DOHH2 (cell line): ENCODE measurements around the gene GLI1.

Experiments used
- H3F3A ChIP-seq: fragments of 200-600 bp; sonication (generic), shearing (Covaris generic); 2 replicates; pipeline ENCODE4 v1.6.0; 2016; ENCODE audit warnings: antibody characterized with exemption, mild to moderate bottlenecking; ENCODE audit not compliant: control insufficient read depth, insufficient read depth
- H3K27ac ChIP-seq: fragments of 200-600 bp; sonication (generic); 2 replicates; pipeline ENCODE4 v1.5.1; 2014; ENCODE audit warnings: low read depth, mild to moderate bottlenecking, low read length, moderate library complexity
- H3K27me3 ChIP-seq: fragments of 200-600 bp; sonication (generic); 2 replicates; pipeline ENCODE4 v1.6.1; 2014; ENCODE audit warnings: mild to moderate bottlenecking, low read length, mixed read lengths; ENCODE audit not compliant: control insufficient read depth
- H3K36me3 ChIP-seq: fragments of 200-600 bp; sonication (generic); 2 replicates; pipeline ENCODE4 v1.6.1; 2014; ENCODE audit warnings: mild to moderate bottlenecking, low read length, moderate library complexity, mixed read lengths; ENCODE audit not compliant: control insufficient read depth
- H3K4me1 ChIP-seq: fragments of 200-600 bp; sonication (generic); 2 replicates; pipeline ENCODE4 v1.6.1; 2014; ENCODE audit warnings: mild to moderate bottlenecking, low read length, mixed read lengths; ENCODE audit not compliant: control insufficient read depth
- H3K4me2 ChIP-seq: fragments of 200-600 bp; sonication (generic); 2 replicates; pipeline ENCODE4 v1.6.0; 2014; ENCODE audit warnings: mild to moderate bottlenecking, low read length, moderate library complexity
- H3K4me3 ChIP-seq: fragments of 200-600 bp; sonication (generic); 2 replicates; pipeline ENCODE4 v1.5.1; 2014; ENCODE audit warnings: mild to moderate bottlenecking, low read length, mixed read lengths
- H3K79me2 ChIP-seq: fragments of 200-600 bp; sonication (generic); 2 replicates; pipeline ENCODE4 v1.6.1; 2014; ENCODE audit warnings: mild to moderate bottlenecking, low read length, mixed read lengths; ENCODE audit not compliant: control insufficient read depth
- H3K9me2 ChIP-seq: fragments of 200-600 bp; sonication (generic); replicated peaks from 2 replicates; pipeline ENCODE4 v1.6.1; 2014; ENCODE audit warnings: mild to moderate bottlenecking, low read length, mixed read lengths; ENCODE audit not compliant: control insufficient read depth
- H3K9me3 ChIP-seq: fragments of 200-600 bp; sonication (generic); 2 replicates; pipeline ENCODE4 v1.6.1; 2014; ENCODE audit warnings: antibody characterized with exemption, low read length, mixed read lengths; ENCODE audit not compliant: control insufficient read depth, insufficient read depth
- H4K20me1 ChIP-seq: fragments of 200-600 bp; sonication (generic); 2 replicates; pipeline ENCODE4 v1.6.0; 2014; ENCODE audit warnings: low read depth, mild to moderate bottlenecking, antibody characterized with exemption, low read length, moderate library complexity; ENCODE audit not compliant: control insufficient read depth, insufficient read depth
- EZH2phosphoT487 ChIP-seq: fragments of 200-600 bp; sonication (generic); IDR thresholded peaks from 2 replicates; pipeline ENCODE4 v1.6.1; 2017; ENCODE audit warnings: borderline replicate concordance, mild to moderate bottlenecking, antibody characterized with exemption, low read length, moderate library complexity, mixed read lengths
- TF ChIP-seq, protein P1 (sequence below): fragments of 200-600 bp; sonication (generic); IDR thresholded peaks from one replicate; pipeline ENCODE4 v1.5.1; 2014; ENCODE audit warnings: antibody characterized with exemption, mild to moderate bottlenecking, low read depth, low read length; ENCODE audit not compliant: poor library complexity, severe bottlenecking

Gene GLI1

DNA sequence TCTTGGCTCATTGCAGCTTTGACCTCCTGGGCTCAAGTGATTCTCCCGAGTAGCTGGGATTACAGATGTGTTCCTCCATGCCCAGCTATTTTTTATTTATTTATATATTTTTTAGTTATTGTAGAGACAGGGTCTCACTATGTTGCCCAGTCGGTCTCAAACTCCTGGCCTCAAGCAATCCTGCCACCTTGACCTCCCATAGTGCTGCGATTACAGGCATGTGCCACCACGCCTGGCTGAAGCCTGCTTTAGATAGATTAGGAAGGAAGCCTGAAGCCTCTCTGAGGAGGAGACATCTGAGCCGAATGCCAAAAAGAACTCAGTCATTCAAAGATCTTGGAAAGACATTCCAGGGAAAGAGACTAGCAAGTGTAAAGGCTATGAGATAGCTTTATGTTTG is 14.8 kb upstream of the GLI1 start:
- Histone ChIP-seq H3K9me3 (no peaks in the 10 kb centered on the region), H3F3A (peaks cover 5% of the 10 kb centered on the region; the same call in 1 of the 2 replicates), H3K27ac (no peak overlapping the region), H3K4me1 (no peaks in the 10 kb centered on the region), H3K79me2 (no peaks in the 10 kb centered on the region), H3K4me3 (no peak overlapping the region), H3K9me2 (no peaks in the 10 kb centered on the region), H3K4me2 (no peak overlapping the region), H3K27me3 (peaks cover 1% of the 10 kb centered on the region; the same call in 1 of the 2 replicates), H4K20me1 (no peaks in the 10 kb centered on the region), H3K36me3 (no peaks in the 10 kb centered on the region)
- TF ChIP-seq, protein P1, sequence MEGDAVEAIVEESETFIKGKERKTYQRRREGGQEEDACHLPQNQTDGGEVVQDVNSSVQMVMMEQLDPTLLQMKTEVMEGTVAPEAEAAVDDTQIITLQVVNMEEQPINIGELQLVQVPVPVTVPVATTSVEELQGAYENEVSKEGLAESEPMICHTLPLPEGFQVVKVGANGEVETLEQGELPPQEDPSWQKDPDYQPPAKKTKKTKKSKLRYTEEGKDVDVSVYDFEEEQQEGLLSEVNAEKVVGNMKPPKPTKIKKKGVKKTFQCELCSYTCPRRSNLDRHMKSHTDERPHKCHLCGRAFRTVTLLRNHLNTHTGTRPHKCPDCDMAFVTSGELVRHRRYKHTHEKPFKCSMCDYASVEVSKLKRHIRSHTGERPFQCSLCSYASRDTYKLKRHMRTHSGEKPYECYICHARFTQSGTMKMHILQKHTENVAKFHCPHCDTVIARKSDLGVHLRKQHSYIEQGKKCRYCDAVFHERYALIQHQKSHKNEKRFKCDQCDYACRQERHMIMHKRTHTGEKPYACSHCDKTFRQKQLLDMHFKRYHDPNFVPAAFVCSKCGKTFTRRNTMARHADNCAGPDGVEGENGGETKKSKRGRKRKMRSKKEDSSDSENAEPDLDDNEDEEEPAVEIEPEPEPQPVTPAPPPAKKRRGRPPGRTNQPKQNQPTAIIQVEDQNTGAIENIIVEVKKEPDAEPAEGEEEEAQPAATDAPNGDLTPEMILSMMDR, result no peak
- TF ChIP-seq EZH2phosphoT487, result no peak

DNA sequence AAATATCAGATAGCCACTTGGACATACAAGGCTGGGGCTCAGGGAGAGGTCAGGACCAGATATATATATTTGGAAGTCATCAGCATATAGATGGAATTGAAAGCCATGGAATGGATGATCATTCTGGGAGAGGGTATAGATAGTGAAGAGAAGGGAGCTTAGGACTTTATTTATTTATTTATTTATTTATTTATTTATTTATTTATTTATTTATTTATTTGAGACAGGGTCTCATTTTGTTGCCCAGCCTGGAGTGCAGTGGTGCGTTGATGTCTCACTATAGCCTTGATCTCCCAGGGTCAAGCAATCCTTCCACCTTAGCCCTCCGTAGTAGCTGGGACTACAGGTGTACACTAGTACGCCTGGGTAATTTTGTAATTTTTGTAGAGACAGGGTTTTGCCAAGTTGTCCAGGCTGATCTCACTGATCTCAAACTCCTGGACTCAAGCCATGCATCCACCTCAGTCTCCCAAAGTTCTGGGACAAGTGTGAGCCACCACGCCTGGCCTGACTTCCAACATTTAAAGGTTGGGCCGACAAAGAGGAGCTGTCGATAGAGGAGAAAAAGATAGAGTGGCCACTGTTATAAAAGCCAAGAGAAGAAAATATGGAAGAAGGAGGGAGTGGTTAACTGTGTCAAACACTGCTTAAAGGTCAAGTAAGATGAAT is 13.2 kb upstream of the GLI1 start:
- Histone ChIP-seq H3K9me2 (no peaks in the 10 kb centered on the region), H3K9me3 (no peaks in the 10 kb centered on the region), H3K4me2 (no peak overlapping the region), H3K4me1 (no peaks in the 10 kb centered on the region), H3K79me2 (no peaks in the 10 kb centered on the region), H4K20me1 (no peaks in the 10 kb centered on the region), H3F3A (peaks cover 5% of the 10 kb centered on the region; the same call in 1 of the 2 replicates), H3K4me3 (no peak overlapping the region), H3K27me3 (no peaks in the 10 kb centered on the region), H3K27ac (no peak overlapping the region), H3K36me3 (no peaks in the 10 kb centered on the region)
- TF ChIP-seq, protein P1, result no peak
- TF ChIP-seq EZH2phosphoT487, result no peak

DNA sequence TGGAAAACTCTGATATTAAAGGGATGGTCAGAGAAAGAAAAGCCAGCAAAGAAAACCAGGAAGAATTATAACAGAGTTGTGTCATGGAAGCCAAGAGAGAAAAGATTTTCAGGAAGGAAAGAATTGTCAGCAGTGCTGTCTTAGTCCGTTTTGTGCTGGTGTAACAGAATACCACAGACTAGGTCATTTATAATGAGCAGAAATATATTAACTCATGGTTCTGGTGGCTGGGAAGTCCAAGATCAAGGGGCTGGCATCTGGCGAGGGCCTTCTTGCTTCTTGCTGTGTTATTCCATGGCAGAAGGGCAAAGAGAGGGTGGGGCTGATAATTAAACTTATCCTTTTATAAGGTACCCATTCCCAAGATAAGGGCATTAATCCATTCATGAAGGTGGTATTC is 10.9 kb upstream of the GLI1 start:
- H3K27ac ChIP-seq, result no peak overlapping the region
- no peaks in the 10 kb centered on the region for H3K9me3 ChIP-seq
- H3F3A ChIP-seq, result peaks cover 5% of the 10 kb centered on the region; the same call in 1 of the 2 replicates
- H3K27me3 ChIP-seq, result no peaks in the 10 kb centered on the region
- no peaks in the 10 kb centered on the region for H3K79me2 ChIP-seq
- H4K20me1 ChIP-seq, result no peaks in the 10 kb centered on the region
- no peak overlapping the region for H3K4me3 ChIP-seq
- no peak for TF ChIP-seq EZH2phosphoT487
- TF ChIP-seq, protein P1, result no peak
- no peak overlapping the region for H3K4me2 ChIP-seq
- H3K36me3 ChIP-seq, result no peaks in the 10 kb centered on the region
- peaks cover 9% of the 10 kb centered on the region for H3K4me1 ChIP-seq
- H3K9me2 ChIP-seq, result no peaks in the 10 kb centered on the region
